CD4-positive, alpha-beta T cell treated with Interleukin-4 for 1 hour (primary cell): ENCODE data around the gene AGBL5.
A peak's percentile ranks its signal among the peaks of the same experiment; 100 is the strongest.

Experiments
- DNase-seq, 2 donors: peaks; one replicate each; pipeline ENCODE4 v3.0.0-alpha.2; 2020 to 2022

The AGBL5 gene

DNA sequence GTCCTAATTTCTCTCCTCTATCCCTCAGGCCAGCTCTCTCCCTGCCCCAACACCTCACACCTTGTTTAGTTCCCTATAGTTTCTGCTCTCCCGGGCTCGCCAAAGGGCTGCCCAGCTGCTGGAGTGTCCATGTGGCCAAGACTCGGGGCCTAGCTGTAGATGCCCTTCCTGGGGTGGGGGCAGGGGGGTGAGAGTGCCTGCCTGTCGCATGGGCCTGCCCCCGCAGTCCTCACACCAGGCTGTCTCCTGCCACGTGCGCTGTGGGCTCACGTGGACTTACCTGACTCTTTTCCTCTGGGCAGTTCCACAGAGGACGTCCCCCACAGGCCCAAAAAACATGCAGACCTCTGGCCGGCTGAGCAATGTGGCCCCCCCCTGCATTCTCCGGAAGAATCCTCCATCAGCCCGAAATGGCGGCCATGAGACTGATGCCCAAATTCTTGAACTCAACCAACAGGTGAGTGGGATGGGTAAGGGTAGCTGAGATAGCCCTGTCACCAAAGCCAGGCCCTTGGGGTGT lies 26.1 kb upstream of the AGBL5 start:
- no peak for DNase-seq

- DNase-seq, result no peak
These were observed 25.3 kb upstream of the AGBL5 start for GRCh38 chr2:27025861-27026851.

DNA sequence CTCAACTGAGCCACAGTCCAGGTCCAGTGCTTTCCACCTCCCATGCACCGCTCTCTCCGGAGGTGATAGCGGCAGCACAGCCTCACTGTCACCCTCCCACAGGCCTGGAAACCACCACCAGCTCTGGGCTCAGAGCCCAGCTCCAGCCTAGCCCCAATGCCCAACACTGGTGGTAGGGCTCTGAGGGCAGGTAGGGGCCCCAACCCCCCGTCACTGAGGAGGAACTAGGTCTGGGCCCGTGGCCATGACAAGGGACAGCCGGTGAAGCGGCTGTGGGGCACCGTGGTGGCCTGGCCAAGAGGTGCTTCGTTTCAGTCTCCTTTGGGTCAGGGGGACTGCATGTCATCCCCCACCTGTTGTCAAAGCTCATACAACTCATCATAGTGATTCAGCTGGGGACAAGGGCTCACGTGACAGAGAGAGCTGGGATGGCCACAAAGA lies 24.2 kb upstream of the AGBL5 start:
- no peak for DNase-seq

DNA sequence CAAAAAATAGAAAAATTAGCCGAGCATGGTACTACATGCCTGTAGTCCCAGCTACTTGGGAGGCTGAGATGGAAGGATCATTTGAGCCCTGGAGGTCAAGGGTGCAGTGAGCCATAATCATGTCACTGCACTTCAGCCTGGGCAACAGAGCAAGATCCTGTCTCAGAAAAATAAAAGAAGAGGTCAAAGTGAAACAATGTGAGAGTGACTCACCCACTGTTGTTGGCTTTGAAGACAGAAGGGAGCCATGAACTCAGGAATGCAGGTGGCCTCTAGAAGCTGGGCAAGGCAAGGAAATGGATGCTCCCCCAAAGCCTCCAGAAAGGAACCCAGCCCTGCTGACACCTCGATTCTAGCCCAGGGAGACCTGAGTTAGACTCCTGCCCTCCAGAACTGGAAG lies 22.4 kb upstream of the AGBL5 start:
- no peak for DNase-seq

DNA sequence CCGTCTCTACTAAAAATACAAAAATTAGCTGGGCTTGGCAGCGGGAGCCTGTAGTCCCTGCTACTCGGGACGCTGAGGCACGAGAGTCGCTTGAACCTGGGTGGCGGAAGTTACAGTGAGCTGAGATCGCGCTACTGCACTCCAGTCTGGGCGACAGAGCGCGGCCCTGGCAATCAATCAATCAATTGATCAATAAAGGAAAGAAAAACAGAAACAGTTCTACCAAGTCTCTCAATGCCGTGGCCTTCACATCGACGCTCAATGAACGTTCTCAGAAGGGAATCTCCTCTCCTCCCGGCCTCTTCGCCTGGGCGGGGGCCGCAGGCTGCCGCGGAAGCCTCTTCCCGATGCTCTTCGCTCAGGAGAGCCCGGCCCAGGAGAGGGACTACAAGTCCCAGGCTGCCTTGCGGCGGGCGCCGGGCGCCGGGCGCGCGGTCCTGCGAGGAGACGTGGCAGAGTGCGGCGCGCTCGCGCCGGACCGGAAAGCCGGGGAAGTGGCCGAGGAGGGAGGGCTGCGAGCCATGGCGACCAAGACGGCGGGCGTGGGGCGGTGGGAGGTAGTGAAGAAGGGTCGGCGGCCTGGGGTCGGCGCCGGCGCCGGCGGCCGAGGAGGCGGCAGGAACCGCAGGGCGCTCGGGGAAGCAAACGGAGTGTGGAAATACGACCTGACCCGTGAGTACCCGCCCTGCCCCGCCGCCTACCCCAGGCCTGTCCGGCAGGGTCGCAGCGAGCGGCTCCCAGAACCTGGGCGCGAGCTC lies 18.8 kb upstream of the AGBL5 start, which contains the start of gene TMEM214:
Gene TMEM214 (plus strand): TSS at position 471 of the 758 bp plus-strand sequence. CDS start 51 bp downstream, at position 522.
- peak; percentile 78 for DNase-seq

GRCh38 chr2:27033253-27033852 lies 18.1 kb upstream of the AGBL5 start:
- no peak for DNase-seq

GRCh38 chr2:27038012-27038411 lies 13.5 kb upstream of the AGBL5 start:
- no peak for DNase-seq

DNA sequence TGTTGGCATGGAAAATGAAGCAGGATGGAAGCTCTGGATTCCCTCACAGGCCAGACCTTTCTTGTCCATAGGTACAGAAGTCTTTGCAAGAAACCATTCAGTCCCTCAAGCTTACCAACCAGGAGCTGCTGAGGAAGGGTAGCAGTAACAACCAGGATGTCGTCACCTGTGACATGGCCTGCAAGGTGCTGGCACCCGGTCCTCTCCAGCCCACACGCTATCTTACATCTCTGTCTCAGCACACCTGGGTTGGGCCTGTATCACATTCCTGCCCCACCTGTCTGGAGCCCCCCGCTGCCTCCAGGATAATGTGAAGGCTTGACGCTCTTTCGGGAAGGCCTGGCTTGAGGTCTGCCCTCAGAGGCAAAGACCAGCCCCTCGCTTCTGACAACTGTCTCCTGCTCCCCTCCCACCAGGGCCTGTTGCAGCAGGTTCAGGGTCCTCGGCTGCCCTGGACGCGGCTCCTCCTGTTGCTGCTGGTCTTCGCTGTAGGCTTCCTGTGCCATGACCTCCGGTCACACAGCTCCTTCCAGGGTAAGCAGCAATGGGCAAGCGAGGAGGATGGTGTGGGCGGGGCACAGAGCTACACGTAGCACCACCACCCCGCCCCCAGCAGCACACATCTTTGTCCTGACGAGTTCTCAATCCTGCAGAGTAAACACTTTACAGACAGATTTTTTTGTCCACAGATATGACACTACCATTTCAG lies 12.7 kb upstream of the AGBL5 start:
- DNase-seq, result no peak

- DNase-seq, result no peak
These were observed 12.0 kb upstream of the AGBL5 start for GRCh38 chr2:27039426-27039825.

DNA sequence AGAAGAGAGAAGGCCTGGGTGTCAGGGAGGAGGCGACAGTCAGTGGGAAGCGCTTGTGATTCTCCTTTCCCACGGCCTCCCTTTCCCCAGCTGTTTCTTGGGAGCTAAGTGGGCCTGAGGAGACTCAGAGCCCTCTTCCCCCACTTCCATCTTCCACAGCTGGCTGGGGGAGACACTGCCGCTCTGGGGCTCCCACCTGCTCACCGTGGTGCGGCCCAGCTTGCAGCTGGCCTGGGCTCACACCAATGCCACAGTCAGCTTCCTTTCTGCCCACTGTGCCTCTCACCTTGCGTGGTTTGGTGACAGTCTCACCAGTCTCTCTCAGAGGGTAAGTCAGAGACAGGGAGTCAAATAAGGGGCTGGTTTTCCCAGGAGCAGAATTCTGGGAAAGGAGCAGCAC lies 11.6 kb upstream of the AGBL5 start:
- DNase-seq, result no peak

DNA sequence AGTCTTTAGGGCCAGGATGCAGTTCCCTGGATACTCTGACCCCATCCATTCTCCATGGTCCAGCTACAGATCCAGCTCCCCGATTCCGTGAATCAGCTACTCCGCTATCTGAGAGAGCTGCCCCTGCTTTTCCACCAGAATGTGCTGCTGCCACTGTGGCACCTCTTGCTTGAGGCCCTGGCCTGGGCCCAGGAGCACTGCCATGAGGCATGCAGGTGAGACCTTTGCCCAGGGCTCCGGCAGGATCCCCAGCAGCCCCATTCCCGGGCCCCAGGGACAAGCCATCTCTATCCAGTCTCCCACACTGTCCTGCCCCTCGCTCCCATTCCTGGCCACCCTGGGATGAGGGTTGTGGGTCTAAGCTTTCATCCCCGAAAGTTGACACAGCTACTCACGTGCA lies 11.2 kb upstream of the AGBL5 start:
- no peak for DNase-seq

GRCh38 chr2:27041752-27042151 lies 9.7 kb upstream of the AGBL5 start:
- DNase-seq, result no peak

GRCh38 chr2:27042159-27042661 lies 9.3 kb upstream of the AGBL5 start:
- DNase-seq, result peak in 1 of 2 donors; percentile 39

- no peak for DNase-seq
These were observed 8.4 kb upstream of the AGBL5 start for GRCh38 chr2:27042985-27043634.

GRCh38 chr2:27049422-27050280 lies 1.8 kb upstream of the AGBL5 start:
- DNase-seq, result peak; percentile 57 to 63

DNA sequence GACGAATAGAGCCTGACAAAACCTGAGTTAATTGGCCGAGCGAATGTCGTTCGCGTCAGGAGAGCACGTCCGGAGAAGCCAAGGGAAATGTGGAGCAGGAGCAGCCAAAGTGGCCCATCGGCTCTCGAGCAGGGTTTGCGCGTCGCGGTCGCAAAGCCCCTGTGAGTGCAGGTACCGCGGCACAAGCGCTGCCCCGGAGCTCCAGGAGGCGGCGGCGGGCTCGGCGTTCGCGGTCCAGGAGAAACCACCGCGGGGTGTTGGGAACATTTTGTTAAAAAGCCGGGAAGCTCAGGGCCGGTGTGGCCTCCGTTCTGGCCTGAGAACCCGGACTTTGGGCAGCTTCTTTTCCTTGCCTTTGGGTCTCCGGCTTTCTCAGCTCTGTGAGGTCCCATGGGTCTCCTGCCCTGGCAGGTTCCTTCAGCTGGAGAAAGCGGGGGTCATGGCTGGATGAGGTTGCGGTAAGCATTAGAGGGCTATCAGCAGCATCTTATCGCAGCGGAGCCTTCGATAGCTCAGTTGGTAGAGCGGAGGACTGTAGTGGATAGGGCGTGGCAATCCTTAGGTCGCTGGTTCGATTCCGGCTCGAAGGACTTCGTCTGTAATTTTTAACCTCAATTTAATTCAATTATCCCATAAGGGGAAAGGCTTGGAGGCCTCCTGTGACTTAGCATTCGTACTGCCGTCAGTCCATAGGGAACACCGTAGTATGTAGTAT lies 1.0 kb upstream of the AGBL5 start:
- peak; percentile 95 for DNase-seq

DNA sequence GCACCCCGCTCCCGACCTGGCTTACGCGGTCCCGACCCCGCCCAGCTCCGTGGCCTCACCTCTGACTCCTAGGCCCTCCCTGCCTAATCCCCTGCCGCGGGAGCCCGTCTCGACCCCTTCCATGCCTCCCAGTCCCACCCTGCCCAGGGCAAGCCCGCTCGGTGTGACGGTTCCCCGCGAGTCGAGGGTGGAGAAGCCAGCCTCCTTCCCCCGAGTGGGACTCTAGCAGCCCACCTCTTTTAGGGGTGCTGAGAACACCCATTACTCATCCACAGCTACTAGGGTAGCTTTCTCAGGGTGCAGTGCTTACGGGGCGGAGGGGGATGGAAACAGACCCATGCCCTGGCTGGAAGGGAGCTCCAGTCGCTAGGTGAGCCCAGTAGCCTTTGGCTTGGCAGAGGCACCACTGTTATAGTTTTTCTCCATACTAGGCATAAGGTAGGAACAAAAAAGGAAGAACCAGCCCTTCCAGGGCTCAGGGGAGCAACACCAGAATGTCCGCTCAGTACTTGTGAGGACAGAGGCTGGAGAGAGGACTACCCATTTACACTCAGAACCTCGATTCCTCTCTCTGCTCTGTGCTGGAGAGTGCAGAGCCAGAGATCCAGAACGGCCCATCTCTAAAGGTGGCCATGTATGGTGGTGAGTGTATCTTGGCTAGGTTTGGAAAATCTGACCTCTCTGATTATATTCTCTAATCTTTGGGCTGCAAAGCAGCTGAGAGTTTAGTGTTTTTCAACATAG lies 606 bp downstream of the AGBL5 start:
- no peak for DNase-seq

DNA sequence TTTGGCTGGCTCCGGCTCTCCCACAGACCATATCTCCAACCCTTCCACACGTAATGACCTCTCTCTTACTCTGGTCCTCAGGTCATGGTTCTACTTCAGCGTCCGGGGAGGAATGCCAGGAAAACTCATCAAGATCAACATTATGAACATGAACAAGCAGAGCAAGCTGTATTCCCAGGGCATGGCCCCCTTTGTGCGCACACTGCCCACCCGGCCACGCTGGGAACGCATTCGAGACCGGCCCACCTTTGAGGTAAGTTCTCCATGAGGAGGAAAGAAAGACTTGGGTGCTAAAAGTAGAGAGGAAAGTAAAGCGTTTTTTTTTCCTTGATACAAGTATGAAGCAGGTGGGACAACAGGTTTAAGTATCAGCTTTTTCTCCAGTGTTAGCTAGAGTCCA lies 1.9 kb downstream of the AGBL5 start:
- no peak for DNase-seq

DNA sequence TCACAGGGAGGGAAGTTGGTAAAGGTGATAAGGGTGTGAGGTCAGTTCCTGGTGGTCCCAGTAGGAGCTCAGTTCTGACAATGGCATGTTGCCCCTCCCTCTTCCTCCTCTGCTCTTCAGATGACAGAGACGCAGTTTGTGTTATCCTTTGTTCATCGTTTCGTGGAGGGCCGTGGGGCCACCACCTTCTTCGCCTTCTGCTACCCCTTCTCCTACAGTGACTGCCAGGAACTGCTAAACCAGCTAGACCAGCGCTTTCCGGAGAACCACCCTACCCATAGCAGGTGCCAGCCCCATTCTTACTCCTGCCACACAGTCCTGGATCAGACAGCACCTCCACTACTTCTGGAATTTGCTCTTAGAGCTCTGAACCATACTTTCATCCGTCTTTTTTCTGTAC lies 2.3 kb downstream of the AGBL5 start:
- DNase-seq, result no peak
